Transverse colon (tissue), 4 donors: Measurements from ENCODE around the gene TNFRSF4. TPM values are rescaled to one million over a fixed set of nuclear protein-coding genes. Genes with fewer than 3 reads are reported as not detected.

ENCODE experiments used
- DNase-seq: peaks from one replicate; pipeline ENCODE4 v3.0.0-alpha.2; 2019
- H3K27ac ChIP-seq, 4 donors: fragments of 200-600 bp; sonication (generic); 2 replicates each; pipeline ENCODE4 v1.5.1; 2016 to 2018; ENCODE audit warnings: inconsistent platforms in 4 of 4
- H3K27me3 ChIP-seq: fragments of 200-600 bp; sonication (generic); 2 replicates; pipeline ENCODE4 v1.5.1; 2017; ENCODE audit warnings: inconsistent platforms
- H3K36me3 ChIP-seq, 4 donors: fragments of 200-600 bp; sonication (generic); 2 replicates each; pipeline ENCODE4 v1.5.1; 2017 to 2019; ENCODE audit warnings: inconsistent platforms in 4 of 4
- H3K4me1 ChIP-seq, 4 donors: fragments of 200-600 bp; sonication (generic); 2 replicates each; pipeline ENCODE4 v1.5.1; 2017 to 2020; ENCODE audit warnings: inconsistent platforms in 4 of 4
- H3K4me3 ChIP-seq, 4 donors: fragments of 200-600 bp; sonication (generic); 1 replicate in 1 of 4; 2 replicates in 3 of 4; pipeline versions ENCODE4 v1.5.1 to v1.6.1; 2017 to 2019; ENCODE audit warnings: inconsistent platforms in 4 of 4
- H3K9me3 ChIP-seq, 2 donors: fragments of 200-600 bp; sonication (generic); 2 replicates each; pipeline ENCODE4 v1.5.1; 2017 to 2019; ENCODE audit warnings: inconsistent platforms in 2 of 2
- CTCF ChIP-seq, 5 experiments: fragments of 200-600 bp in 3 of 5; fragments of 450-650 bp in 2 of 5; sonication (generic) in 3 of 5; IDR thresholded peaks; 1 replicate in 2 of 5; 2 replicates in 3 of 5; pipeline ENCODE4 v1.5.1; 2016 to 2017; ENCODE audit warnings: antibody characterized with exemption in 5 of 5, inconsistent platforms in 3 of 5, mild to moderate bottlenecking in 2 of 5, moderate library complexity in 1 of 5
- EP300 ChIP-seq: sonication (generic); formaldehyde crosslinking; IDR thresholded peaks from one replicate; pipeline ENCODE4 v1.6.1; 2017; ENCODE audit warnings: antibody characterized with exemption, low read depth
- POLR2A ChIP-seq: fragments of 450-650 bp; IDR thresholded peaks from one replicate; pipeline ENCODE4 v1.6.1; 2016; ENCODE audit warnings: antibody characterized with exemption, mild to moderate bottlenecking, moderate library complexity
- POLR2AphosphoS5 ChIP-seq, 3 donors: sonication (generic); formaldehyde crosslinking; IDR thresholded peaks; one replicate each; pipeline ENCODE4 v1.6.1; 2016; ENCODE audit warnings: antibody characterized with exemption in 3 of 3
- WGBS, 2 donors: methylation state at CpG; one replicate each; pipeline ENCODE4 v1.1.5; 2018; ENCODE audit warnings: low coverage in 1 of 2; 5-methylcytosine and 5-hydroxymethylcytosine counted together
- in situ Hi-C, 4 donors: fragments of 200-750 bp; cut with MboI; loops; one replicate each; pipeline versions ENCODE4 v1.15.0 to v1.15.1; 2017; ENCODE audit warnings: low sequenced_read_pairs in 3 of 4, low pct_ligation_motif_present in 1 of 4, low pct_unique_long_range_greater_than_20kb in 1 of 4
- intact Hi-C: fragments of 100-400 bp; cut with DNase I; formaldehyde crosslinking; loops from one replicate; pipeline ENCODE4 v1.15.1; 2023; ENCODE audit warnings: low total_unique reads
- total RNA-seq, 4 donors: library from RNA; depleted of rRNA; stranded (reverse); fragments of >200 nt; gene quantifications; one replicate each; pipeline ENCODE4 v1.1.0, GENCODE V29; 2016

Gene TNFRSF4
- total RNA-seq, 4 donors from 2014 or later: 0.55 to 4.8 TPM; not detected in 2

GRCh38 chr1:1202831-1203560 lies 11.0 kb downstream of the TNFRSF4 start:
- H3K9me3 ChIP-seq: no peaks in the 10 kb centered on the region
- H3K36me3 ChIP-seq: no peaks in the 10 kb centered on the region
- H3K27me3 ChIP-seq: peaks cover 79% of the 10 kb centered on the region
- in situ Hi-C loops (no loop called here), intact Hi-C loops (no loop called here)
- H3K27ac ChIP-seq: no peak overlapping the region
- H3K4me3 ChIP-seq: no peak overlapping the region
- WGBS, 2 donors: 67% methylated on average over 16 of the region's 27 CpGs; no CpG with 5 or more reads in 1 of the 2 donors
- TF ChIP-seq POLR2AphosphoS5 (IDR thresholded peaks at IDR 0.05) (no peak), CTCF (IDR thresholded peaks at IDR 0.05) (no peak), EP300 (no peak), POLR2A (no peak)
- no peak for DNase-seq
- H3K4me1 ChIP-seq: peaks cover 2 to 31% (median 20%) of the 10 kb centered on the region in 4 donors

GRCh38 chr1:1200876-1201810 lies 12.8 kb downstream of the TNFRSF4 start:
- in situ Hi-C loops (no loop called here), intact Hi-C loops (no loop called here)
- WGBS, 2 donors: 0% methylated on average over 7 to 10 of the region's 109 CpGs
- no peaks in the 10 kb centered on the region for H3K9me3 ChIP-seq
- TF ChIP-seq POLR2AphosphoS5 (IDR thresholded peaks at IDR 0.05) (peak in 1 of 3 donors; percentile 28), EP300 (no peak)
- H3K36me3 ChIP-seq: no peaks in the 10 kb centered on the region
- peak overlapping the region; percentile 27 to 53 (median 38) for H3K4me3 ChIP-seq
- peaks cover 60% of the 10 kb centered on the region for H3K27me3 ChIP-seq
- peaks cover 2 to 14% (median 11%) of the 10 kb centered on the region in 4 donors for H3K4me1 ChIP-seq
- H3K27ac ChIP-seq: peak overlapping the region in 3 of 4 donors; percentile 22 to 39 (median 26)
- peak; percentile 72 for DNase-seq

GRCh38 chr1:1199961-1200875 lies 13.7 kb downstream of the TNFRSF4 start:
- in situ Hi-C loops (no loop called here), intact Hi-C loops (no loop called here)
- Histone ChIP-seq H3K4me3 (peak overlapping the region in 1 of 4 donors; percentile 53), H3K9me3 (no peaks in the 10 kb centered on the region), H3K27ac (no peak overlapping the region), H3K36me3 (no peaks in the 10 kb centered on the region), H3K4me1 (peaks cover 2 to 10% (median 9%) of the 10 kb centered on the region in 4 donors), H3K27me3 (peaks cover 51% of the 10 kb centered on the region)
- TF ChIP-seq CTCF (IDR thresholded peaks at IDR 0.05) (no peak), POLR2AphosphoS5 (IDR thresholded peaks at IDR 0.05) (no peak), POLR2A (no peak), EP300 (no peak)
- peak; percentile 11 for DNase-seq
- WGBS, 2 donors: 64% methylated on average over 26 of the region's 31 CpGs; no CpG with 5 or more reads in 1 of the 2 donors

- Histone ChIP-seq H3K27ac (no peak overlapping the region), H3K36me3 (no peaks in the 10 kb centered on the region), H3K27me3 (peaks cover 48% of the 10 kb centered on the region), H3K4me3 (no peak overlapping the region), H3K9me3 (no peaks in the 10 kb centered on the region), H3K4me1 (peaks cover 2 to 10% (median 9%) of the 10 kb centered on the region in 4 donors)
- no peak for TF ChIP-seq POLR2AphosphoS5 (IDR thresholded peaks at IDR 0.05)
- TF ChIP-seq POLR2A: no peak
- no peak for TF ChIP-seq CTCF (IDR thresholded peaks at IDR 0.05)
- TF ChIP-seq EP300: no peak
- intact Hi-C loops: no loop called here
- WGBS, 2 donors: 71% methylated on average over 22 of the region's 22 CpGs; no CpG with 5 or more reads in 1 of the 2 donors
- in situ Hi-C loops: no loop called here
- DNase-seq: peak; percentile 6
Observed at GRCh38 chr1:1199141-1199960, 14.6 kb downstream of the TNFRSF4 start.
